Fibroblast of mammary gland (primary cell): ENCODE measurements around the gene RPL10.

Source experiments
- DNase-seq: peaks from one replicate; pipeline ENCODE4 v3.0.0-alpha.2; 2010; ENCODE audit warnings: low read depth
- H3K4me3 ChIP-seq: 2 replicates; pipeline ENCODE4 v1.5.1; 2011; ENCODE audit warnings: low read depth, mild to moderate bottlenecking, low read length, moderate library complexity; ENCODE audit not compliant: control insufficient read depth
- TF ChIP-seq, protein P1 (sequence below): conservative IDR thresholded peaks from 2 replicates; pipeline ENCODE4 v1.5.1; 2011; ENCODE audit warnings: low read depth, low read length, inconsistent platforms; ENCODE audit not compliant: control insufficient read depth, insufficient read depth

The RPL10 gene

DNA sequence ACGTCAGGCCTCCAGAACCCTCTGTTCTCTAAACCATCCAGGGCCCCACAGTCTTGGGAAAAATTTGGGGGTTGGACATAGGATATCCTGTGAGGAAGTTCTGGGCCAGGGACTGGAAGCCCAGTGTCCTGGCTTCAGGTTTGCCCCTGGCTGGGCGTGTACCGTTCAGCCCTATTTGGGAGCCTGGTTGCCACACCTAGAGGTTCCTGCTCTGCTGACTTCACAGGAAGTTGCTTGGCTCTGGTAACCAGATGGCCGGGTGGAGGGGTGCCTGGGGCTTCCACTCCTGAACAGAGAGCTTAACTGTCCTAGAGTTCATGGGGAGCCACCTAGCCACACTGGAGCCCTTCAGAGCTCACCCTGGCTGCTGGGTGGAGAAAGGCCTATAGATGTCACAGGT lies 14.3 kb downstream of the RPL10 start:
- TF ChIP-seq, protein P1, sequence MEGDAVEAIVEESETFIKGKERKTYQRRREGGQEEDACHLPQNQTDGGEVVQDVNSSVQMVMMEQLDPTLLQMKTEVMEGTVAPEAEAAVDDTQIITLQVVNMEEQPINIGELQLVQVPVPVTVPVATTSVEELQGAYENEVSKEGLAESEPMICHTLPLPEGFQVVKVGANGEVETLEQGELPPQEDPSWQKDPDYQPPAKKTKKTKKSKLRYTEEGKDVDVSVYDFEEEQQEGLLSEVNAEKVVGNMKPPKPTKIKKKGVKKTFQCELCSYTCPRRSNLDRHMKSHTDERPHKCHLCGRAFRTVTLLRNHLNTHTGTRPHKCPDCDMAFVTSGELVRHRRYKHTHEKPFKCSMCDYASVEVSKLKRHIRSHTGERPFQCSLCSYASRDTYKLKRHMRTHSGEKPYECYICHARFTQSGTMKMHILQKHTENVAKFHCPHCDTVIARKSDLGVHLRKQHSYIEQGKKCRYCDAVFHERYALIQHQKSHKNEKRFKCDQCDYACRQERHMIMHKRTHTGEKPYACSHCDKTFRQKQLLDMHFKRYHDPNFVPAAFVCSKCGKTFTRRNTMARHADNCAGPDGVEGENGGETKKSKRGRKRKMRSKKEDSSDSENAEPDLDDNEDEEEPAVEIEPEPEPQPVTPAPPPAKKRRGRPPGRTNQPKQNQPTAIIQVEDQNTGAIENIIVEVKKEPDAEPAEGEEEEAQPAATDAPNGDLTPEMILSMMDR: no peak
- no peak for DNase-seq
- peak overlapping the region; percentile 52 for H3K4me3 ChIP-seq

GRCh38 chrX:154413142-154413541 lies 15.0 kb downstream of the RPL10 start:
- no peak overlapping the region for H3K4me3 ChIP-seq
- DNase-seq: no peak
- TF ChIP-seq, protein P1: no peak

GRCh38 chrX:154417157-154417556 lies 19.0 kb downstream of the RPL10 start:
- no peak overlapping the region for H3K4me3 ChIP-seq
- TF ChIP-seq, protein P1: no peak
- DNase-seq: no peak

- no peak for DNase-seq
- TF ChIP-seq, protein P1: no peak
- no peak overlapping the region for H3K4me3 ChIP-seq
Measured at GRCh38 chrX:154419189-154419588, 21.0 kb downstream of the RPL10 start.

DNA sequence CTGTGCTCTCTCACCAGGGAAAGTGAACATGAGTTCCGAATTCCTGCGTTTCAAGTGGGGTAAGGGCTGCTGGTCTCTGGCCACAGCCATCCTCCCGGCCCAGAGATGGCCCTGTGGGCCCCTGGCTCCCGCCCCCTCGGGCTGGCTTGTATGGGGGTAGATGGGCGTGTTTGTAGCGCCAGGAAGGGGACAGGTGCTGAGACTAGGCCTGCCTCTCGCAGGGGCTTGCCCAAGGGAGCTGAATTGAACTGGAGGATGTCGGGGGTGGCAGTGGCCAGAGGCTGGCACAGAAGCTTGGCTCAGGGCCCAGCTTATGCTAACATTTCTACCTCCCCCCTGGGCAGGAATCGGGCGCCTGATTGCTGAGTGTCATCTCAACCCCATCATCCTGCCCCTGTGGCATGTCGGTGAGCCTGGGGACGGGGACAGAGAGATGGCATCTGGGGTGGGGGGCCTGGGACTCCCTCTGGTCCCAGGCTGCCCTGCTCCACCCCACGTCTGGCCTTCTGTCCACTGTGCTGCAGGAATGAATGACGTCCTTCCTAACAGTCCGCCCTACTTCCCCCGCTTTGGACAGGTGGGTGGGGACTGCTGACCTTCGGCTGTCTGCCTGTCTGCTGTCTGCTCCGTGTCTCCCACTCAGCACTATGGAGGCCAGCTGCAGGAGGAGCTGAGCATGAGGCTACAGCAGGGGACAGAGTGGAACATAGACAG lies 21.7 kb downstream of the RPL10 start:
- TF ChIP-seq, protein P1: no peak
- DNase-seq: no peak
- no peak overlapping the region for H3K4me3 ChIP-seq

- DNase-seq: no peak
- no peak overlapping the region for H3K4me3 ChIP-seq
- TF ChIP-seq, protein P1: no peak
Measured at GRCh38 chrX:154420402-154420756, 22.2 kb downstream of the RPL10 start.
